Spleen (tissue), 7 donors: ENCODE results near the gene WDR86.

Source experiments
- CTCF ChIP-seq, 11 experiments: fragments of 200-600 bp in 7 of 11; fragments of 450-650 bp in 4 of 11; sonication (generic) in 4 of 11; IDR thresholded peaks in 8 of 11; conservative IDR thresholded peaks in 3 of 11; 1 replicate in 7 of 11; 2 replicates in 4 of 11; pipeline versions ENCODE4 v1.4.0 to v1.8.0; 2016 to 2021; ENCODE audit warnings: antibody characterized with exemption in 11 of 11, inconsistent platforms in 4 of 11, mild to moderate bottlenecking in 1 of 11
- POLR2A ChIP-seq, 3 donors: fragments of 450-650 bp; IDR thresholded peaks; one replicate each; pipeline ENCODE4 v1.5.1; 2017; ENCODE audit warnings: antibody characterized with exemption in 3 of 3, mild to moderate bottlenecking in 1 of 3
- POLR2AphosphoS5 ChIP-seq, 3 donors: sonication (generic); formaldehyde crosslinking; IDR thresholded peaks; one replicate each; pipeline ENCODE4 v1.5.1; 2017; ENCODE audit warnings: antibody characterized with exemption in 3 of 3
- donor health status: DM: no; HTN: no; CAD: no; lungs with moderate emphysema.
- donor health status: DM: no; HTN: no; CAD: no.
- donor health status: DM: no; HTN: no; CAD: no.

DNA sequence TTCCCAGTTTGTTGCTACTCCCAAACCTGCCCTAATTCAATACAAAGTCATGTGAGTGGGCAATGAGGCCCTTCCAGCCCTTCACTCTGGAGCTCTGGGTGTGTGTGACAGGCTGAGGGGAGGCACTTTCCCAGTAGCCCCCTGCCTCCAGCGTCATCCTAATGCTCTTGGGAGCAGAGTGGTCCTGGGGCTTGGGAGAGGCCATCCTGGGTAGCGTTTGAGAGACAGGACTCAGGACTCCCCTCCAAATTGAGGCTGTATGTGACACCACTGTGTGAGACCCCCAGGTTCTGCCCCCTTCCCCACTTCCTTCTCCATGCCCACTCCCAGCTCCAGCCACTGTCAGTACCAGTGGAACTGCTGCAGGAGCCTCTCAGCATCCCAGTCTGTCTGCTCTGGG lies 36.6 kb upstream of the WDR86 start:
- no peak for TF ChIP-seq CTCF (IDR thresholded peaks at IDR 0.05 in 8 of 11, conservative IDR thresholded peaks at IDR 0.05 in 3 of 11)
- TF ChIP-seq POLR2AphosphoS5 (IDR thresholded peaks at IDR 0.05): no peak
- TF ChIP-seq POLR2A (IDR thresholded peaks at IDR 0.05): no peak
